GM12865 (cell line): ENCODE results near the gene TMEM147.

Experiments used
- DNase-seq: peaks from one replicate; pipeline ENCODE4 v3.0.0; 2010; ENCODE audit warnings: low read depth
- H3K4me3 ChIP-seq: 2 replicates; pipeline ENCODE4 v1.5.1; 2011; ENCODE audit warnings: mild to moderate bottlenecking, low read depth, low read length, control low read depth
- TF ChIP-seq, protein P1 (sequence below): IDR thresholded peaks from 2 replicates; pipeline ENCODE4 v1.5.1; 2011; ENCODE audit warnings: low read length, control low read depth, low read depth, inconsistent platforms; ENCODE audit not compliant: insufficient read depth; ENCODE audit errors: missing control alignments

The TMEM147 gene

DNA sequence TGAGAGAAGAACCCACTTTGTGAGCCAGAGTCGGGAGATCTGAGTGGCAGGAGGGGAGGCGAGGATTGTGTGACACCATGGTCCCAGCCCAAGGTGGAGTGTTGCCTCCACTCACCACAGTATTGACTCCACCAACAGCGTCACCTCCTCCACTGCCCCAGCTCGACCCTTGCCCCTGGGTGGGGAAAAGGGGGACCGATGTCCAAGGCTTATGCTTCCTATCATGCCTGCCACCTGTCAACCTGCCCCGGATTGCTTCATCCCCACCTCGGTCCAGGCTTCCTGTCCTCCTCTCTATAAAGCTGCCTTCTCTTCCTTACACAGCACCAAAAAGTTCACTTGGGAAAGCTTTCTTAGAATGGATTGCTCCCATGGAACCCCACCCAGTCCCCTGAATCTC is 39.4 kb upstream of the TMEM147 start:
- no peak overlapping the region for H3K4me3 ChIP-seq
- DNase-seq, result no peak
- TF ChIP-seq, protein P1, sequence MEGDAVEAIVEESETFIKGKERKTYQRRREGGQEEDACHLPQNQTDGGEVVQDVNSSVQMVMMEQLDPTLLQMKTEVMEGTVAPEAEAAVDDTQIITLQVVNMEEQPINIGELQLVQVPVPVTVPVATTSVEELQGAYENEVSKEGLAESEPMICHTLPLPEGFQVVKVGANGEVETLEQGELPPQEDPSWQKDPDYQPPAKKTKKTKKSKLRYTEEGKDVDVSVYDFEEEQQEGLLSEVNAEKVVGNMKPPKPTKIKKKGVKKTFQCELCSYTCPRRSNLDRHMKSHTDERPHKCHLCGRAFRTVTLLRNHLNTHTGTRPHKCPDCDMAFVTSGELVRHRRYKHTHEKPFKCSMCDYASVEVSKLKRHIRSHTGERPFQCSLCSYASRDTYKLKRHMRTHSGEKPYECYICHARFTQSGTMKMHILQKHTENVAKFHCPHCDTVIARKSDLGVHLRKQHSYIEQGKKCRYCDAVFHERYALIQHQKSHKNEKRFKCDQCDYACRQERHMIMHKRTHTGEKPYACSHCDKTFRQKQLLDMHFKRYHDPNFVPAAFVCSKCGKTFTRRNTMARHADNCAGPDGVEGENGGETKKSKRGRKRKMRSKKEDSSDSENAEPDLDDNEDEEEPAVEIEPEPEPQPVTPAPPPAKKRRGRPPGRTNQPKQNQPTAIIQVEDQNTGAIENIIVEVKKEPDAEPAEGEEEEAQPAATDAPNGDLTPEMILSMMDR, result no peak

DNA sequence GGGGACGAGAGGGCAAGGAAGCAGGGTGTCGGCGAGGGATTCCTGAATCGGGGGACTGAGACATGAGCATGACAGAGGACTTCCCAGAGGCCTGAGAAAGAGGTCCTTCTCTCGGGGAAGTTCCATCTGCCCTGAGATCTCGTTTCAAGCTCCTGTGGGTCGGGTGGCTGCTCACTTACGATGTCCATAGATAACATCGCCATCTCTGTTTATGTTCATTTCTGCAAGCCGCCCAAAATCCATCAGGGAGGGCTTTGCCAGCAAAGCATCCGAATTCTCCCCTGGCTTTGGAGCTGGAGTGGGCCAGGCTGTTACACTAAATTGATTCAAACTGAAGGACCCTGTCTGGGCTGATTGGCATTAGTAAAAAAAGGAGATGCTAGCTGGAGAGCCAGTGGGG is 37.9 kb upstream of the TMEM147 start:
- TF ChIP-seq, protein P1, result no peak
- DNase-seq, result no peak

DNA sequence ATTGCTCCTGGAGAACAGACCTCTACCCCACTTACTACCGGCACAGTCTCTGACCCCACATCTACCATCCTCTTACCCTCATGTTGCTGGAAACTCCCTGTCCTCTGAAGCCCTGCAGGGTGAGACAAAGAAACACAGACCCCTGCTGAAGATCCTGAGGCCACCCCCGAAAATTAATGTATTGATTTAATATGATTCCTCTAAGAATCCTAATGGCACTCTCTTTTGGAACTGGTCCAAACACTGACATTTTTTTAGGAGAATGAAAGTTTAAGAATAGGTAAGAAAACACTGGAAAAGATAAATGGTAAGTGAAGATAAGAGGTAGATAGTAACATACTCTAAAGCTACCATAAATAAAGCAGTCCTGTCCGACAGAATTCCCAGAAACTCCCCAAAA is 37.3 kb upstream of the TMEM147 start:
- TF ChIP-seq, protein P1, result no peak
- H3K4me3 ChIP-seq, result no peak overlapping the region
- no peak for DNase-seq

More for the DNA sequence above, 37.9 kb upstream of the TMEM147 start:
- H3K4me3 ChIP-seq, result no peak overlapping the region

DNA sequence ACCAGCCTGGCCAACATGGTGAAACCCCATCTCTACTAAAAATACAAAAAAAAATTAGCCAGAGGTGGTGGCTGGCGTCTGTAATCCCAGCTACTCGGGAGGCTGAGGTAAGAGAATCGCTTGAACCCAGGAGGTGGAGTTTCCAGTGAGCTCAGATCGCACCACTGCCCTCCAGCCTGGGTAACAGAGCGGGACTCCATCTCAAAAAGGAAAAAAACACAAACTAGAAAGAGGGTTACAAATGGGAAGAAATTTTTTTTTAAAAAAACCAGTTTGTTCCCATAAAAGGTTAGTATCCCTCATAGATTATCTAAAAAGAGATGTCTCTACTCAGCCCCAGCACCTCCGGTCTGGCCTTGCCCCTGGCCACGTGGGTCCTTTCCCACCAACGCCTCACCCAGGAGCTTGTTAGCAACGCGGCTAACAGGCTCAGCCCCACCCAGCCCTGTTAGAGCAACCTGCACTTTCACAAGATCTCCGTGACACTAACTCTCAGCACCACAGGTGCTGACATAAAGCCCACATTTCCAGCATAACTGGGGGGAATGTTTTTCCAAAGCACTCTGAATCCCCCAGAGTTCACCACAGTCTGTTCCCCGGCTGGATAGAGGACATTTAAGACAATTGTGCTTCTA is 36.3 kb upstream of the TMEM147 start:
- DNase-seq, result peak; percentile 76
- TF ChIP-seq, protein P1, result no peak
- peak overlapping the region; percentile 56 for H3K4me3 ChIP-seq

DNA sequence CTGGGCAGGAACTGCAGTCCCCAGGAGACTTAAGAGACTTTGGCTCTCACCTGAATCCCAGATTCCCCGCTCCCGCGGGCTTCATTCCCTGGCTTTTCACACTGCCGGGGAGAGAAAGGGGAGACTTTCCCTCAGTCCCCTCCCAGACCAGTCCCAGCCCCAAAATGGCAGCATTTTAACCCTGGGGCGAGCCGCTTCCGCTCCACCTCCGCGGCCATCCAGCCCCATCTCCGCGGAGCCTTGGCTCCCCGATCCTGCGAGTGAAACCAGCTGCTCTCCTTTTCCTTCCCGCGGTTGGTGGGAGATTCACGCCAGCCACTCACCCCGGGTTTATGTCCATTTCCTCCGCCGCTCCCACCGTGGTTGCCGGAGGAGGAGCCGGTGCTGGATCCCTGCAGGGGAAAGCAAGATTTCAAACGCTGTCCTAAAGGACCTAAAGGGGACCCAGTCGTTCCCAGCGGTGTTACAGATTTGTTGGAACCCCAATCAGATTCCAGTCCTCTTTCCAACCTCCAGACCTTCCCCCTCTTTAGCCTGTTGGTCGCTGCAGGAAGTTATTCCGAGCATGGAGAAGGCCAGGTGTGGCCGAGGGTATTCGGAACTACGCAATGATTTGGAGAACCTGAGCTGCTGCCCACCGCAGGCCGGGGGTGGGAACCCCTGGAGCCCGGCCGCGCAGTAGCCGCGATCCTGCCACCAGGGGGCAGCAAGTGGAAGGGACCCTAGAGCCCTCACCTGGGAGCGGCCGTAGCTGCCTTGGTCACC is 35.4 kb upstream of the TMEM147 start:
- H3K4me3 ChIP-seq, result peak overlapping the region; percentile 56
- DNase-seq, result peak; percentile 75
- TF ChIP-seq, protein P1, result peak; percentile 93

DNA sequence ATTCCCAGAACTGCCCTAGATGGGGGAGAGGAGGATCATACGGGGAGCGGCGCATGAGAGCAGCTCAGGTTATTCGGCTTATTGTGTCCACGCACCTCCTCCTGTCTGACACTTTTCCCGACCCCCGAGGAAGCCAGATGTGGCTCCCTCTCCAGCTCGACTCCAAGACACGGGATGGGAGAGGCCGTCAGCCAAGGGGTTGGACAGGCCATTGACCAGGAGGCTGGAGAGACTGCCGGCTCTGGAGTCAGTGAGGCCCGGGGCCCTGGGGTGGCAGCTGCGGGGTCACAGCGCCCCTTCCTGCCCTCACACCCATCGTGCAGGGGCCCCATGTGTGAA is 34.8 kb upstream of the TMEM147 start:
- DNase-seq, result no peak
- TF ChIP-seq, protein P1, result no peak
- no peak overlapping the region for H3K4me3 ChIP-seq
